IPS-18c (cell line): Measurements from ENCODE around the gene TMEM179.
"Not testable (repeated sequence)": the region's sequence is repeated elsewhere in the genome, so short reads cannot be mapped to it uniquely, and the experiment has no call there.

Source experiments
- H3K4me3 ChIP-seq: 2 replicates; pipeline ENCODE4 v1.7.0; 2013; ENCODE audit warnings: low read depth, mild to moderate bottlenecking, low read length, moderate library complexity; ENCODE audit not compliant: insufficient read depth
- H3K9me3 ChIP-seq: one replicate; pipeline ENCODE4 v1.6.1; 2013; ENCODE audit warnings: mild to moderate bottlenecking, low read length, moderate library complexity; ENCODE audit not compliant: control insufficient read depth, insufficient read depth

TMEM179 gene

GRCh38 chr14:104604458-104605449 lies at the start of gene TMEM179:
TSS of gene TMEM179 (minus strand) at chr14:104604772. CDS start at chr14:104604741, 31 bp downstream.
- Histone ChIP-seq H3K9me3 (no peaks in the 10 kb centered on the region), H3K4me3 (peak within 1 kb of the TSS; percentile 39)

- peaks cover 12% of the 10 kb centered on the region for H3K9me3 ChIP-seq
Measured at GRCh38 chr14:104654119-104654518, 49.5 kb upstream of the TMEM179 start.

GRCh38 chr14:104653130-104653920 lies 48.8 kb upstream of the TMEM179 start:
- not testable (repeated sequence) for H3K4me3 ChIP-seq
- peaks cover 12% of the 10 kb centered on the region for H3K9me3 ChIP-seq

More at GRCh38 chr14:104654119-104654518, 49.5 kb upstream of the TMEM179 start:
- no peak overlapping the region for H3K4me3 ChIP-seq

- no peak overlapping the region for H3K4me3 ChIP-seq
- peaks cover 12% of the 10 kb centered on the region for H3K9me3 ChIP-seq
Measured at GRCh38 chr14:104652386-104652785, 47.8 kb upstream of the TMEM179 start.

GRCh38 chr14:104651876-104652260 lies 47.3 kb upstream of the TMEM179 start:
- peaks cover 12% of the 10 kb centered on the region for H3K9me3 ChIP-seq
- no peak overlapping the region for H3K4me3 ChIP-seq

GRCh38 chr14:104650981-104651875 lies 46.7 kb upstream of the TMEM179 start:
- H3K4me3 ChIP-seq = no peak overlapping the region
- H3K9me3 ChIP-seq = peaks cover 12% of the 10 kb centered on the region

GRCh38 chr14:104650057-104650980 lies 45.7 kb upstream of the TMEM179 start:
- Histone ChIP-seq H3K9me3 (peaks cover 10% of the 10 kb centered on the region), H3K4me3 (peak overlapping the region; percentile 80)

- peaks cover 3% of the 10 kb centered on the region for H3K9me3 ChIP-seq
Measured at GRCh38 chr14:104647467-104648043, 43.0 kb upstream of the TMEM179 start.

GRCh38 chr14:104644656-104645378 lies 40.2 kb upstream of the TMEM179 start:
- no peak overlapping the region for H3K4me3 ChIP-seq
- H3K9me3 ChIP-seq = no peaks in the 10 kb centered on the region

More at GRCh38 chr14:104647467-104648043, 43.0 kb upstream of the TMEM179 start:
- no peak overlapping the region for H3K4me3 ChIP-seq

GRCh38 chr14:104644091-104644635 lies 39.6 kb upstream of the TMEM179 start:
- H3K4me3 ChIP-seq = no peak overlapping the region

GRCh38 chr14:104643306-104643705 lies 38.7 kb upstream of the TMEM179 start:
- Histone ChIP-seq H3K4me3 (no peak overlapping the region), H3K9me3 (no peaks in the 10 kb centered on the region)

More at GRCh38 chr14:104644091-104644635, 39.6 kb upstream of the TMEM179 start:
- H3K9me3 ChIP-seq = no peaks in the 10 kb centered on the region

- Histone ChIP-seq H3K4me3 (no peak overlapping the region), H3K9me3 (no peaks in the 10 kb centered on the region)
Measured at GRCh38 chr14:104642540-104642868, 37.9 kb upstream of the TMEM179 start.

GRCh38 chr14:104641753-104642539 lies 37.4 kb upstream of the TMEM179 start:
- H3K9me3 ChIP-seq = no peaks in the 10 kb centered on the region
- no peak overlapping the region for H3K4me3 ChIP-seq

- Histone ChIP-seq H3K9me3 (no peaks in the 10 kb centered on the region), H3K4me3 (no peak overlapping the region)
Measured at GRCh38 chr14:104640681-104641080, 36.1 kb upstream of the TMEM179 start.
